Testis (tissue), 3 donors: ENCODE measurements around the gene SHC2. TPM values are rescaled to one million over a fixed set of nuclear protein-coding genes. Genes with fewer than 3 reads are reported as not detected.
"Not testable (repeated sequence)": the region's sequence is repeated elsewhere in the genome, so short reads cannot be mapped to it uniquely, and the experiment has no call there.

Source experiments
- DNase-seq: peaks from one replicate; pipeline ENCODE4 v3.0.0-alpha.2; 2019
- H3K27ac ChIP-seq, 2 donors: fragments of 200-600 bp; sonication (generic); one replicate each; pipeline ENCODE4 v1.5.1; 2019
- H3K27me3 ChIP-seq: fragments of 200-600 bp; sonication (generic); one replicate; pipeline ENCODE4 v1.5.1; 2019
- H3K36me3 ChIP-seq: fragments of 200-600 bp; sonication (generic); one replicate; pipeline ENCODE4 v1.5.1; 2017; ENCODE audit warnings: low read depth; ENCODE audit errors: missing control alignments
- H3K4me1 ChIP-seq: fragments of 200-600 bp; sonication (generic); one replicate; pipeline ENCODE4 v1.5.1; 2019
- H3K4me3 ChIP-seq, 2 donors: fragments of 200-600 bp; sonication (generic); one replicate each; pipeline ENCODE4 v1.5.1; 2017 to 2019
- H3K9me3 ChIP-seq: fragments of 200-600 bp; sonication (generic); one replicate; pipeline ENCODE4 v1.5.1; 2017
- POLR2A ChIP-seq: fragments of 450-650 bp; IDR thresholded peaks from one replicate; pipeline ENCODE4 v1.6.1; 2017; ENCODE audit warnings: antibody characterized with exemption, mild to moderate bottlenecking, moderate library complexity
- WGBS, 2 donors: methylation state at CpG; one replicate each; pipeline ENCODE4 v1.1.5; 2018; 5-methylcytosine and 5-hydroxymethylcytosine counted together
- intact Hi-C: fragments of 100-400 bp; cut with DNase I; formaldehyde crosslinking; loops from one replicate; pipeline ENCODE4 v1.15.1; 2023; ENCODE audit warnings: low total_unique reads
- polyA plus RNA-seq: library from polyadenylated mRNA; stranded (reverse); fragments of 350-450 nt; fragmentation: Illumina TruSeq; extraction: RNeasy Lipid Tissue Mini Kit (QIAGEN cat#74804); gene quantifications from one replicate; pipeline ENCODE4 v1.2.3, GENCODE V29; 2014; ENCODE audit warnings: low read depth, low replicate concordance; ENCODE audit not compliant: insufficient read depth
- total RNA-seq, 2 donors: library from RNA; depleted of rRNA; stranded (reverse); fragments of >200 nt; gene quantifications; one replicate each; pipeline ENCODE4 v1.2.3, GENCODE V29; 2016
- TF ChIP-seq, protein P1 (sequence below), 3 experiments: fragments of 450-650 bp in 2 of 3; fragments of 200-600 bp in 1 of 3; sonication (generic) in 1 of 3; IDR thresholded peaks; one replicate each; pipeline ENCODE4 v1.5.1; 2016 to 2019; ENCODE audit warnings: antibody characterized with exemption in 3 of 3, mild to moderate bottlenecking in 2 of 3, moderate library complexity in 1 of 3

Gene SHC2
- total and polyA plus RNA-seq, 3 donors from 2014 or later = 26.7 to 67.3 (median 57.8) TPM

DNA sequence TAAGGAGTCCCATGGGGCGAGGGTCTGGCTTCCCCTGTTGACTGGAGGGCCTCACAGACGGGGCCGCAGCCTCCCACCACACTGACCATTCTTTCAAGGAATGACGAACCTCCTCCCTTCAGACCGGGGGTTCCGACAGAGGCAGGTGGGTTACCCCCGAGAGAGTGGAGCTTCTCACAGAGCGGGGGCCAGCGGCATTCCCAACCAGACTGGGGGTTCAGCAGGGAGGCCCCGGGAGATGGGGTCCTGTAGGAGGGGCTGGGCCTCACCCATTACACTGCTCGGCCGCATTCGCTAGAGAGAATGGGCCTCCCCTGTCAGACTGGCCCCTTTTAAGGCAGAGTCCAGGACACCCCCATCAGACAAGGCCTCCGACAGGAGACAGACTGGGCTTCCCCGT, 36.3 kb downstream of the SHC2 start:
- DNase-seq = no peak
- Histone ChIP-seq H3K9me3 (no peaks in the 10 kb centered on the region), H3K4me3 (no peak overlapping the region), H3K27ac (no peak overlapping the region), H3K27me3 (no peaks in the 10 kb centered on the region), H3K36me3 (no peaks in the 10 kb centered on the region), H3K4me1 (no peaks in the 10 kb centered on the region)
- 90 to 92% methylated on average over 2 to 15 of the region's 15 CpGs for WGBS, 2 donors
- intact Hi-C loops = no loop called here
- no peak for TF ChIP-seq POLR2A
- TF ChIP-seq, protein P1, sequence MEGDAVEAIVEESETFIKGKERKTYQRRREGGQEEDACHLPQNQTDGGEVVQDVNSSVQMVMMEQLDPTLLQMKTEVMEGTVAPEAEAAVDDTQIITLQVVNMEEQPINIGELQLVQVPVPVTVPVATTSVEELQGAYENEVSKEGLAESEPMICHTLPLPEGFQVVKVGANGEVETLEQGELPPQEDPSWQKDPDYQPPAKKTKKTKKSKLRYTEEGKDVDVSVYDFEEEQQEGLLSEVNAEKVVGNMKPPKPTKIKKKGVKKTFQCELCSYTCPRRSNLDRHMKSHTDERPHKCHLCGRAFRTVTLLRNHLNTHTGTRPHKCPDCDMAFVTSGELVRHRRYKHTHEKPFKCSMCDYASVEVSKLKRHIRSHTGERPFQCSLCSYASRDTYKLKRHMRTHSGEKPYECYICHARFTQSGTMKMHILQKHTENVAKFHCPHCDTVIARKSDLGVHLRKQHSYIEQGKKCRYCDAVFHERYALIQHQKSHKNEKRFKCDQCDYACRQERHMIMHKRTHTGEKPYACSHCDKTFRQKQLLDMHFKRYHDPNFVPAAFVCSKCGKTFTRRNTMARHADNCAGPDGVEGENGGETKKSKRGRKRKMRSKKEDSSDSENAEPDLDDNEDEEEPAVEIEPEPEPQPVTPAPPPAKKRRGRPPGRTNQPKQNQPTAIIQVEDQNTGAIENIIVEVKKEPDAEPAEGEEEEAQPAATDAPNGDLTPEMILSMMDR (IDR thresholded peaks at IDR 0.05) = no peak

GRCh38 chr19:423691-424466, 37.0 kb downstream of the SHC2 start:
- Histone ChIP-seq H3K36me3 (no peaks in the 10 kb centered on the region), H3K27ac (no peak overlapping the region), H3K4me3 (no peak overlapping the region), H3K27me3 (no peaks in the 10 kb centered on the region), H3K4me1 (no peaks in the 10 kb centered on the region), H3K9me3 (no peaks in the 10 kb centered on the region)
- TF ChIP-seq, protein P1 (IDR thresholded peaks at IDR 0.05) = no peak
- TF ChIP-seq POLR2A = no peak
- WGBS, 2 donors = 85 to 90% methylated on average over 15 to 25 of the region's 25 CpGs
- intact Hi-C loops = no loop called here
- DNase-seq = no peak

- H3K27me3 ChIP-seq, H3K4me1 ChIP-seq, H3K4me3 ChIP-seq, H3K9me3 ChIP-seq, DNase-seq, H3K27ac ChIP-seq, H3K36me3 ChIP-seq, intact Hi-C loops: not testable (repeated sequence)
- WGBS, 2 donors = 80 to 92% methylated on average over 5 to 9 of the region's 9 CpGs
Observed at GRCh38 chr19:422917-423226, 38.0 kb downstream of the SHC2 start.

GRCh38 chr19:422213-422916, 38.5 kb downstream of the SHC2 start:
- no peak for TF ChIP-seq POLR2A
- TF ChIP-seq, protein P1 (IDR thresholded peaks at IDR 0.05) = no peak
- H3K4me1 ChIP-seq = no peaks in the 10 kb centered on the region
- H3K4me3 ChIP-seq = no peak overlapping the region
- no peak for DNase-seq
- no peak overlapping the region for H3K27ac ChIP-seq
- no peaks in the 10 kb centered on the region for H3K27me3 ChIP-seq
- 79 to 88% methylated on average over 23 to 39 of the region's 40 CpGs for WGBS, 2 donors
- no peaks in the 10 kb centered on the region for H3K9me3 ChIP-seq
- no peaks in the 10 kb centered on the region for H3K36me3 ChIP-seq
- intact Hi-C loops = no loop called here

DNA sequence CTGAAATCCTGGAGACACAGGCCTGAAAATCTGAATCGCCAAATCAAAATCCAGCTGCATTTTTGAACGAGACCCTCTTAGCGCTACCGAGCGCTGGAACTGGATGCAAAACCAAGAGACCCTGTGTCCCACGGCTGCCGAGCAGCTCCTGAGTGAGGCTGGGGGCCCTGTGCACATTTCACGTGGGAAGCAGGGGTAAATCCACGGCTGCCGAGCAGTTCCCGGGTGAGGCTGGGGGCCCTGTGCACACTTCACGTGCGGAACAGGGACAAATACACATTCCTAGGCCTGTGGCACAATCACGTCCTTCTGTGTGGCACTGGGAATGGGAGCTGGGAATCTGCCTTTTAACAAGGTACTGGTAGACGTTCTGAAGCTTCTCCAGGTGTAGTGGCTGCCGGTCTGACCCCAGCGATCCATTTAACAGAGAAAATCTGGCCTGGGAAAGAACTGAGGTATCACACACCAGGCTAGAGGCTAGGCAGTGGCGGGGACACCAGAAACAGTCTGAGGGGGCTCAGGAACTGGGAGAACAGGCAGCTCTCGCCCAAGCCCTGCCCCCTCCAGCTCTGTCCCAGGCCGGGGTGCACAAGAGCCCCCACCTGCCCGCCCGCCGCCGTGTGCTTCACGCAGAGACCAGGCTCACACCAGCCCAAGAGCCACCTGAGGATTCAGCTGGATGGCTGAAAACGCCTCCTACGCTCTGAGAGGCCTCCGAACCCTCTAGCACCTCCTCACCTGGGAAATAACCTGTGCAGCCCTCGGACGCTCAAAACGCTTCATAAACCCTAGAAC, 40.9 kb downstream of the SHC2 start:
- no peak overlapping the region for H3K4me3 ChIP-seq
- intact Hi-C loops = no loop called here
- no peaks in the 10 kb centered on the region for H3K9me3 ChIP-seq
- no peak for TF ChIP-seq POLR2A
- TF ChIP-seq, protein P1 (IDR thresholded peaks at IDR 0.05) = no peak
- 82 to 92% methylated on average over 27 to 31 of the region's 31 CpGs for WGBS, 2 donors
- no peak for DNase-seq
- no peak overlapping the region for H3K27ac ChIP-seq
- no peaks in the 10 kb centered on the region for H3K36me3 ChIP-seq
- no peaks in the 10 kb centered on the region for H3K4me1 ChIP-seq
- H3K27me3 ChIP-seq = no peaks in the 10 kb centered on the region
